HepG2 (cell line): ENCODE data around the gene ZNF184. TPM values are rescaled to one million over a fixed set of nuclear protein-coding genes. Genes with fewer than 3 reads are reported as not detected.
A peak's percentile ranks its signal among the peaks of the same experiment; 100 is the strongest.

Experiments used
- DNMT1 ChIP-seq: sonication (generic); formaldehyde crosslinking; IDR thresholded peaks from 2 replicates; pipeline ENCODE4 v1.5.1; 2020; ENCODE audit warnings: mild to moderate bottlenecking, missing genetic modification reagents
- ELF1 ChIP-seq: sonication (generic); formaldehyde crosslinking; IDR thresholded peaks from 2 replicates; pipeline ENCODE4 v1.4.0; 2020; ENCODE audit warnings: missing genetic modification reagents
- KDM5A ChIP-seq: fragments of 200-600 bp; sonication (generic); IDR thresholded peaks from 2 replicates; pipeline ENCODE4 v1.7.0; 2018; ENCODE audit warnings: antibody characterized with exemption, mild to moderate bottlenecking, low read length, borderline replicate concordance
- KLF12 ChIP-seq: sonication (generic); formaldehyde crosslinking; IDR thresholded peaks from 2 replicates; pipeline ENCODE4 v1.4.0; 2020; ENCODE audit warnings: missing genetic modification reagents, borderline replicate concordance
- MATR3 ChIP-seq: sonication (generic); formaldehyde crosslinking; IDR thresholded peaks from 2 replicates; pipeline ENCODE4 v1.4.0; 2020; ENCODE audit warnings: missing genetic modification reagents
- MED8 ChIP-seq: sonication (generic); formaldehyde crosslinking; IDR thresholded peaks from 2 replicates; pipeline ENCODE4 v1.8.1; 2023; ENCODE audit warnings: mild to moderate bottlenecking, missing genetic modification reagents; ENCODE audit not compliant: insufficient replicate concordance
- TBP ChIP-seq: sonication (generic); formaldehyde crosslinking; IDR thresholded peaks from 2 replicates; pipeline ENCODE4 v1.5.0; 2020; ENCODE audit warnings: missing genetic modification reagents
- ZKSCAN8 ChIP-seq: IDR thresholded peaks from 2 replicates; pipeline ENCODE4 v1.6.1; 2016; ENCODE audit warnings: borderline replicate concordance, missing genetic modification reagents, missing compliant biosample characterization
- ZNF160 ChIP-seq: sonication (generic); formaldehyde crosslinking; IDR thresholded peaks from 2 replicates; pipeline ENCODE4 v1.8.0; 2022; ENCODE audit warnings: mild to moderate bottlenecking, inconsistent platforms, missing genetic modification reagents
- ZNF382 ChIP-seq: sonication (generic); formaldehyde crosslinking; IDR thresholded peaks from 2 replicates; pipeline ENCODE4 v1.5.0; 2020; ENCODE audit warnings: missing genetic modification reagents, mild to moderate bottlenecking, borderline replicate concordance
- ZNF557 ChIP-seq: sonication (generic); formaldehyde crosslinking; IDR thresholded peaks from 2 replicates; pipeline ENCODE4 v1.4.0; 2020; ENCODE audit warnings: missing genetic modification reagents
- ZNF570 ChIP-seq: sonication (generic); formaldehyde crosslinking; IDR thresholded peaks from 2 replicates; pipeline ENCODE4 v1.4.0; 2020; ENCODE audit warnings: mild to moderate bottlenecking, missing genetic modification reagents, borderline replicate concordance
- ZNF850 ChIP-seq: sonication (generic); formaldehyde crosslinking; conservative IDR thresholded peaks from 2 replicates; pipeline ENCODE4 v1.9.0; 2021; ENCODE audit warnings: mild to moderate bottlenecking, missing genetic modification reagents
- polyA plus RNA-seq, 8 experiments: library from polyadenylated mRNA; depleted of rRNA in 3 of 8; stranded (reverse) in 7 of 8; unstranded in 1 of 8; fragments of >200 nt; fragmentation: Illumina TruSeq in 4 of 8; extraction: Trizol in 4 of 8; gene quantifications; 2 replicates each; pipeline versions ENCODE4 v1.2.1 to v1.2.3, GENCODE V29; 2011 to 2016; ENCODE audit warnings: low read depth in 4 of 8, missing spikeins in 1 of 8, mixed read lengths in 1 of 8; ENCODE audit not compliant: insufficient read depth in 1 of 8
- total RNA-seq, 5 experiments: library from RNA; depleted of rRNA; stranded (reverse); fragments of >200 nt; fragmentation: Illumina TruSeq; extraction: Trizol; gene quantifications; 2 replicates each; pipeline ENCODE4 v1.2.3, GENCODE V29; 2016; ENCODE audit warnings: low read depth in 1 of 5
- TF ChIP-seq, protein P1 (sequence below): sonication (generic); formaldehyde crosslinking; IDR thresholded peaks from 2 replicates; pipeline ENCODE4 v1.5.0; 2020; ENCODE audit warnings: missing genetic modification reagents, mild to moderate bottlenecking, borderline replicate concordance
- TF ChIP-seq, protein P2 (sequence below): sonication (generic); formaldehyde crosslinking; IDR thresholded peaks from 2 replicates; pipeline ENCODE4 v1.5.0; 2020; ENCODE audit warnings: mild to moderate bottlenecking, missing genetic modification reagents
- TF ChIP-seq, protein P3 (sequence below): sonication (generic); formaldehyde crosslinking; IDR thresholded peaks from 2 replicates; pipeline ENCODE4 v1.8.1; 2023; ENCODE audit warnings: missing genetic modification reagents, mild to moderate bottlenecking, borderline replicate concordance
- TF ChIP-seq, protein P4 (sequence below): sonication (generic); formaldehyde crosslinking; IDR thresholded peaks from 2 replicates; pipeline ENCODE4 v1.9.0; 2021; ENCODE audit warnings: missing genetic modification reagents, borderline replicate concordance
- TF ChIP-seq, protein P5 (sequence below): sonication (generic); formaldehyde crosslinking; IDR thresholded peaks from 2 replicates; pipeline ENCODE4 v1.5.1; 2020; ENCODE audit warnings: mild to moderate bottlenecking, missing genetic modification reagents, moderate library complexity

Gene ZNF184
- total and polyA plus RNA-seq, 2 of the 13 experiments (the other 11 are each of a cell fraction or from before 2014, with no cell fraction given) = 2.1 to 10.1 TPM

DNA sequence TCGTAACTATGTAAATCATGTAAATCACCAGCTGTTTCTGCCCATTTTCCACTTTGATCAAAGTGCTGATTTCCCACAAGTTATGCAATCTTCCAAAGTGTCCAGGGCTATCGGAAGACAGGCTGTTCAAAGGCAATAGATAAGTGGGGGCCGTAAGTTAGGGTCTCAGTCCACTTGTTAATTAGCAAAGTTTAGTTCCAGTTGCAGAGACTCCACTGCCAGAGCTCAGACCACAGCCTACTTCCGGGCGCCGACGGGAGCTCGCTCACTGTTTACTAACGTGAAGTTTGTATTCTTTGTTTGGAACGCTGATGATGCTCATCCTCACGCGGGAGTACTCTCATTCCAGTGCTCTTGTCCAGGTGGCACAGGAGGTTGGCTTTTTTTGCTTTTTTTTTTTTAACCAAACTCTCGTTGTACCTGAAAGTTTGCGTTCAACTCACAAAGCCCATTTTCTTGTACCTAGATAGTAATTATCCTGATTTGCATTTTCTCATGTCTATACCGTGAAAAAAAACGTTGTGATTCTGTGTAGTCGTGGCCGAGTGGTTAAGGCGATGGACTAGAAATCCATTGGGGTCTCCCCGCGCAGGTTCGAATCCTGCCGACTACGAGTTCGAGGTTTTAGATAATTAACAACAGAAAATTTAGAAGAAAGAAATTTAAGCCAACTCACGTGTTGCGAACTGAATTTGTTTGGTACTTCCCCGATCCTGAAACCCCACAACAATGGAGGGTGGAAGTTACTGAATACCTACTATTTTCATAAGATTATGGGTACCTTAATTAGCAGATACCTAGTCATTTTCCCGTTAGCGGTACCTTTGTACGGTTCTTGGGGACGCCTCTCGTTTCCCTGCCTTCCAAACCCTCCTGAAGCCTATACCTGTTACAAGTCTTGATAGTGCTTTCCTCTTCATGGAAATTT lies 29.9 kb upstream of the ZNF184 start (continued):
- TF ChIP-seq KLF12 (CRISPR knock-in tag) = no peak
- no peak for TF ChIP-seq ZNF160
- TF ChIP-seq DNMT1 (CRISPR knock-in tag) = no peak
- TF ChIP-seq, protein P1, sequence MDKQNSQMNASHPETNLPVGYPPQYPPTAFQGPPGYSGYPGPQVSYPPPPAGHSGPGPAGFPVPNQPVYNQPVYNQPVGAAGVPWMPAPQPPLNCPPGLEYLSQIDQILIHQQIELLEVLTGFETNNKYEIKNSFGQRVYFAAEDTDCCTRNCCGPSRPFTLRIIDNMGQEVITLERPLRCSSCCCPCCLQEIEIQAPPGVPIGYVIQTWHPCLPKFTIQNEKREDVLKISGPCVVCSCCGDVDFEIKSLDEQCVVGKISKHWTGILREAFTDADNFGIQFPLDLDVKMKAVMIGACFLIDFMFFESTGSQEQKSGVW = no peak
- TF ChIP-seq, protein P2, sequence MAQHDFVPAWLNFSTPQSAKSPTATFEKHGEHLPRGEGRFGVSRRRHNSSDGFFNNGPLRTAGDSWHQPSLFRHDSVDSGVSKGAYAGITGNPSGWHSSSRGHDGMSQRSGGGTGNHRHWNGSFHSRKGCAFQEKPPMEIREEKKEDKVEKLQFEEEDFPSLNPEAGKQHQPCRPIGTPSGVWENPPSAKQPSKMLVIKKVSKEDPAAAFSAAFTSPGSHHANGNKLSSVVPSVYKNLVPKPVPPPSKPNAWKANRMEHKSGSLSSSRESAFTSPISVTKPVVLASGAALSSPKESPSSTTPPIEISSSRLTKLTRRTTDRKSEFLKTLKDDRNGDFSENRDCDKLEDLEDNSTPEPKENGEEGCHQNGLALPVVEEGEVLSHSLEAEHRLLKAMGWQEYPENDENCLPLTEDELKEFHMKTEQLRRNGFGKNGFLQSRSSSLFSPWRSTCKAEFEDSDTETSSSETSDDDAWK (CRISPR knock-in tag) = no peak
- TF ChIP-seq, protein P3, sequence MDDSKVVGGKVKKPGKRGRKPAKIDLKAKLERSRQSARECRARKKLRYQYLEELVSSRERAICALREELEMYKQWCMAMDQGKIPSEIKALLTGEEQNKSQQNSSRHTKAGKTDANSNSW (CRISPR knock-in tag) = no peak
- no peak for TF ChIP-seq ZNF850
- TF ChIP-seq, protein P4, sequence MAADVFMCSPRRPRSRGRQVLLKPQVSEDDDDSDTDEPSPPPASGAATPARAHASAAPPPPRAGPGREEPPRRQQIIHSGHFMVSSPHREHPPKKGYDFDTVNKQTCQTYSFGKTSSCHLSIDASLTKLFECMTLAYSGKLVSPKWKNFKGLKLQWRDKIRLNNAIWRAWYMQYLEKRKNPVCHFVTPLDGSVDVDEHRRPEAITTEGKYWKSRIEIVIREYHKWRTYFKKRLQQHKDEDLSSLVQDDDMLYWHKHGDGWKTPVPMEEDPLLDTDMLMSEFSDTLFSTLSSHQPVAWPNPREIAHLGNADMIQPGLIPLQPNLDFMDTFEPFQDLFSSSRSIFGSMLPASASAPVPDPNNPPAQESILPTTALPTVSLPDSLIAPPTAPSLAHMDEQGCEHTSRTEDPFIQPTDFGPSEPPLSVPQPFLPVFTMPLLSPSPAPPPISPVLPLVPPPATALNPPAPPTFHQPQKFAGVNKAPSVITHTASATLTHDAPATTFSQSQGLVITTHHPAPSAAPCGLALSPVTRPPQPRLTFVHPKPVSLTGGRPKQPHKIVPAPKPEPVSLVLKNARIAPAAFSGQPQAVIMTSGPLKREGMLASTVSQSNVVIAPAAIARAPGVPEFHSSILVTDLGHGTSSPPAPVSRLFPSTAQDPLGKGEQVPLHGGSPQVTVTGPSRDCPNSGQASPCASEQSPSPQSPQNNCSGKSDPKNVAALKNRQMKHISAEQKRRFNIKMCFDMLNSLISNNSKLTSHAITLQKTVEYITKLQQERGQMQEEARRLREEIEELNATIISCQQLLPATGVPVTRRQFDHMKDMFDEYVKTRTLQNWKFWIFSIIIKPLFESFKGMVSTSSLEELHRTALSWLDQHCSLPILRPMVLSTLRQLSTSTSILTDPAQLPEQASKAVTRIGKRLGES (CRISPR knock-in tag) = no peak
- TF ChIP-seq MED8 (CRISPR knock-in tag) = no peak
- TF ChIP-seq ELF1 (CRISPR knock-in tag) = peak; percentile 9; the same call in 1 of the 2 replicates
- no peak for TF ChIP-seq MATR3 (CRISPR knock-in tag)
- TF ChIP-seq ZKSCAN8 (CRISPR knock-in tag) = peak; percentile 79; the same call in 1 of the 2 replicates
- no peak for TF ChIP-seq ZNF557 (CRISPR knock-in tag)
- TF ChIP-seq KDM5A = peak; percentile 25; the same call in 1 of the 2 replicates
- no peak for TF ChIP-seq TBP (CRISPR knock-in tag)
- TF ChIP-seq, protein P5, sequence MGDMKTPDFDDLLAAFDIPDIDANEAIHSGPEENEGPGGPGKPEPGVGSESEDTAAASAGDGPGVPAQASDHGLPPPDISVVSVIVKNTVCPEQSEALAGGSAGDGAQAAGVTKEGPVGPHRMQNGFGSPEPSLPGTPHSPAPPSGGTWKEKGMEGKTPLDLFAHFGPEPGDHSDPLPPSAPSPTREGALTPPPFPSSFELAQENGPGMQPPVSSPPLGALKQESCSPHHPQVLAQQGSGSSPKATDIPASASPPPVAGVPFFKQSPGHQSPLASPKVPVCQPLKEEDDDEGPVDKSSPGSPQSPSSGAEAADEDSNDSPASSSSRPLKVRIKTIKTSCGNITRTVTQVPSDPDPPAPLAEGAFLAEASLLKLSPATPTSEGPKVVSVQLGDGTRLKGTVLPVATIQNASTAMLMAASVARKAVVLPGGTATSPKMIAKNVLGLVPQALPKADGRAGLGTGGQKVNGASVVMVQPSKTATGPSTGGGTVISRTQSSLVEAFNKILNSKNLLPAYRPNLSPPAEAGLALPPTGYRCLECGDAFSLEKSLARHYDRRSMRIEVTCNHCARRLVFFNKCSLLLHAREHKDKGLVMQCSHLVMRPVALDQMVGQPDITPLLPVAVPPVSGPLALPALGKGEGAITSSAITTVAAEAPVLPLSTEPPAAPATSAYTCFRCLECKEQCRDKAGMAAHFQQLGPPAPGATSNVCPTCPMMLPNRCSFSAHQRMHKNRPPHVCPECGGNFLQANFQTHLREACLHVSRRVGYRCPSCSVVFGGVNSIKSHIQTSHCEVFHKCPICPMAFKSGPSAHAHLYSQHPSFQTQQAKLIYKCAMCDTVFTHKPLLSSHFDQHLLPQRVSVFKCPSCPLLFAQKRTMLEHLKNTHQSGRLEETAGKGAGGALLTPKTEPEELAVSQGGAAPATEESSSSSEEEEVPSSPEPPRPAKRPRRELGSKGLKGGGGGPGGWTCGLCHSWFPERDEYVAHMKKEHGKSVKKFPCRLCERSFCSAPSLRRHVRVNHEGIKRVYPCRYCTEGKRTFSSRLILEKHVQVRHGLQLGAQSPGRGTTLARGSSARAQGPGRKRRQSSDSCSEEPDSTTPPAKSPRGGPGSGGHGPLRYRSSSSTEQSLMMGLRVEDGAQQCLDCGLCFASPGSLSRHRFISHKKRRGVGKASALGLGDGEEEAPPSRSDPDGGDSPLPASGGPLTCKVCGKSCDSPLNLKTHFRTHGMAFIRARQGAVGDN = no peak
- no peak for TF ChIP-seq ZNF382 (CRISPR knock-in tag)
- no peak for TF ChIP-seq ZNF570 (CRISPR knock-in tag)
